CD14-positive monocyte (primary cell): Measurements from ENCODE around the gene TEAD1. TPM values are rescaled to one million over a fixed set of nuclear protein-coding genes. Genes with fewer than 3 reads are reported as not detected.

ENCODE experiments used
- DNase-seq, 3 donors: peaks; one replicate each; pipeline ENCODE4 v3.0.0-alpha.2; 2011 to 2022
- H2AFZ ChIP-seq: 2 replicates; pipeline ENCODE4 v1.6.0; 2012; ENCODE audit warnings: mild to moderate bottlenecking, low read depth, low read length, inconsistent platforms; ENCODE audit not compliant: insufficient read depth, poor library complexity, severe bottlenecking
- H3K27ac ChIP-seq, 2 donors: 1 replicate in 1 of 2; 2 replicates in 1 of 2; pipeline ENCODE4 v1.5.1; 2012 to 2013; ENCODE audit warnings: low read length in 2 of 2, control low read depth in 1 of 2, inconsistent platforms in 1 of 2, low read depth in 1 of 2, mild to moderate bottlenecking in 1 of 2
- H3K27me3 ChIP-seq, 2 donors: one replicate each; pipeline versions ENCODE4 v1.6.0 to v1.6.1; 2011 to 2013; ENCODE audit warnings: low read length in 2 of 2; ENCODE audit not compliant: control insufficient read depth in 2 of 2, insufficient read depth in 2 of 2
- H3K36me3 ChIP-seq, 2 donors: replicated peaks in 1 of 2; 1 replicate in 1 of 2; 2 replicates in 1 of 2; pipeline versions ENCODE4 v1.5.1 to v1.6.1; 2012 to 2013; ENCODE audit warnings: low read length in 2 of 2, control low read depth in 1 of 2, inconsistent platforms in 1 of 2, mild to moderate bottlenecking in 1 of 2; ENCODE audit not compliant: insufficient read depth in 2 of 2, control insufficient read depth in 1 of 2
- H3K4me1 ChIP-seq, 2 donors: 1 replicate in 1 of 2; 2 replicates in 1 of 2; pipeline versions ENCODE4 v1.5.1 to v1.6.1; 2012 to 2013; ENCODE audit warnings: low read length in 2 of 2, control low read depth in 1 of 2, inconsistent platforms in 1 of 2, mild to moderate bottlenecking in 1 of 2, moderate library complexity in 1 of 2; ENCODE audit not compliant: insufficient read depth in 2 of 2, control insufficient read depth in 1 of 2
- H3K4me2 ChIP-seq: replicated peaks from 2 replicates; pipeline ENCODE3; 2012; ENCODE audit warnings: low read length, moderate library complexity, mild to moderate bottlenecking; ENCODE audit not compliant: poor library complexity, severe bottlenecking; ENCODE audit errors: extremely low read depth
- H3K4me3 ChIP-seq, 3 experiments: fragments of 200-600 bp in 1 of 3; sonication (generic) in 1 of 3; replicated peaks in 1 of 3; 1 replicate in 2 of 3; 2 replicates in 1 of 3; pipeline ENCODE4 v1.5.1; 2011 to 2013; ENCODE audit warnings: low read length in 3 of 3, mild to moderate bottlenecking in 3 of 3, control low read depth in 2 of 3, low read depth in 2 of 3, inconsistent platforms in 1 of 3, moderate library complexity in 1 of 3
- H3K79me2 ChIP-seq: 2 replicates; pipeline ENCODE4 v1.6.0; 2012; ENCODE audit warnings: mild to moderate bottlenecking, control low read depth, inconsistent platforms, low read length, moderate library complexity; ENCODE audit not compliant: insufficient read depth
- H3K9ac ChIP-seq: 2 replicates; pipeline ENCODE4 v1.6.0; 2017; ENCODE audit warnings: low read length, mild to moderate bottlenecking; ENCODE audit not compliant: insufficient read depth, poor library complexity, severe bottlenecking
- H3K9me3 ChIP-seq, 2 donors: replicated peaks in 1 of 2; 1 replicate in 1 of 2; 2 replicates in 1 of 2; pipeline versions ENCODE4 v1.5.1 to v1.6.1; 2012 to 2013; ENCODE audit warnings: low read length in 2 of 2, control low read depth in 1 of 2; ENCODE audit not compliant: control insufficient read depth in 1 of 2, insufficient read depth in 1 of 2
- H4K20me1 ChIP-seq: 2 replicates; pipeline ENCODE4 v1.6.0; 2012; ENCODE audit warnings: mild to moderate bottlenecking, low read length, control low read depth, moderate library complexity; ENCODE audit not compliant: insufficient read depth
- H3K27ac Mint-ChIP-seq, 7 donors: one replicate each; pipeline ENCODE4 v1.8.0; 2020; ENCODE audit warnings: mild to moderate bottlenecking in 7 of 7, mixed read lengths in 7 of 7, moderate library complexity in 6 of 7, inconsistent platforms in 2 of 7
- H3K27me3 Mint-ChIP-seq, 3 donors: one replicate each; pipeline ENCODE4 v1.8.0; 2021 to 2022; ENCODE audit warnings: low read depth in 3 of 3, mild to moderate bottlenecking in 3 of 3, mixed read lengths in 3 of 3, moderate library complexity in 3 of 3, inconsistent platforms in 1 of 3
- H3K36me3 Mint-ChIP-seq, 2 donors: one replicate each; pipeline ENCODE4 v1.8.0; 2020; ENCODE audit warnings: mixed read lengths in 2 of 2, inconsistent platforms in 1 of 2, mild to moderate bottlenecking in 1 of 2
- H3K4me1 Mint-ChIP-seq: one replicate; pipeline ENCODE4 v1.8.0; 2020; ENCODE audit warnings: mild to moderate bottlenecking, mixed read lengths
- H3K4me3 Mint-ChIP-seq, 2 donors: one replicate each; pipeline ENCODE4 v1.8.0; 2020; ENCODE audit warnings: mild to moderate bottlenecking in 2 of 2, mixed read lengths in 2 of 2, moderate library complexity in 1 of 2
- H3K9me3 Mint-ChIP-seq, 7 donors: one replicate each; pipeline ENCODE4 v1.8.0; 2020 to 2022; ENCODE audit warnings: mixed read lengths in 7 of 7, mild to moderate bottlenecking in 6 of 7, moderate library complexity in 6 of 7, inconsistent platforms in 2 of 7
- CTCF ChIP-seq: fragments of 200-600 bp; IDR thresholded peaks from one replicate; pipeline ENCODE4 v1.8.0; 2022; ENCODE audit warnings: antibody characterized with exemption, mild to moderate bottlenecking
- WGBS: methylation state at CpG from one replicate; pipeline ENCODE4 v1.1.5; 2013; ENCODE audit warnings: missing lambda C conversion rate; ENCODE audit not compliant: insufficient coverage; 5-methylcytosine and 5-hydroxymethylcytosine counted together
- intact Hi-C, 2 donors: fragments of 100-400 bp; cut with micrococcal nuclease; formaldehyde crosslinking; loops; one replicate each; pipeline versions ENCODE4 v1.15.0 to v1.15.1; 2023
- polyA plus RNA-seq, 3 donors: library from polyadenylated mRNA; depleted of rRNA in 1 of 3; unstranded in 2 of 3; stranded (reverse) in 1 of 3; fragments of 300-500 nt in 2 of 3; fragments of >200 nt in 1 of 3; fragmentation: Illumina TruSeq in 2 of 3; gene quantifications; 1 replicate in 2 of 3; 2 replicates in 1 of 3; pipeline ENCODE4 v1.2.3, GENCODE V29; 2012 to 2021

The TEAD1 gene
- polyA plus RNA-seq, 3 donors: not detected

DNA sequence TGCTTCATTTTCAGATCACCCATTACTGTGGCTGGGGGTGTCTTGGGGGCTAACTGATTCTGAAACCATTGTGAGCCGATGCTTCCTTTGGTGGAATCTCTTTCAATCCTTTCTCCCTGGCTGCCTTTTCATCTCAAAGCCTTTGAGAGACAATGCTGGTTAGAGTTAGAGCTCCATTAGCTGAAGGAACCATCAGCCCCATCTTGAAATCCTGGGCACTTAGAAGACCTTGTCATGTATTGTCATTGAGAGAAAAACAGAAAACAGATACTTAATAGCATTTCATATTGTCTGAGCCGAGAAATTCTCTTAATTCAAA, 6.7 kb downstream of the TEAD1 start:
- no peaks in the 10 kb centered on the region for H3K79me2 ChIP-seq
- no peaks in the 10 kb centered on the region for H3K4me1 ChIP-seq
- no peak for DNase-seq
- H3K36me3 ChIP-seq: no peaks in the 10 kb centered on the region
- no peak overlapping the region for H3K9ac ChIP-seq
- Mint-ChIP-seq H3K27ac (no peak overlapping the region), H3K4me3 (peak overlapping the region in 1 of 2 donors; percentile 69), H3K27me3 (peaks cover 69 to 84% (median 74%) of the 10 kb centered on the region in 3 donors), H3K36me3 (no peaks in the 10 kb centered on the region), H3K9me3 (peaks cover 0 to 13% (median 5%) of the 10 kb centered on the region in 7 donors), H3K4me1 (peaks cover 4% of the 10 kb centered on the region)
- peaks cover 0 to 18% of the 10 kb centered on the region in 2 donors for H3K9me3 ChIP-seq
- H3K27me3 ChIP-seq: peaks cover 81% of the 10 kb centered on the region in 2 donors
- TF ChIP-seq CTCF: no peak
- intact Hi-C loops: no loop called here
- no peak overlapping the region for H3K4me3 ChIP-seq
- no peaks in the 10 kb centered on the region for H4K20me1 ChIP-seq
- H3K27ac ChIP-seq: no peak overlapping the region
- WGBS: no CpG with 5 or more reads among the region's 2 CpGs
- H2AFZ ChIP-seq: no peak overlapping the region
- H3K4me2 ChIP-seq: no peak overlapping the region

DNA sequence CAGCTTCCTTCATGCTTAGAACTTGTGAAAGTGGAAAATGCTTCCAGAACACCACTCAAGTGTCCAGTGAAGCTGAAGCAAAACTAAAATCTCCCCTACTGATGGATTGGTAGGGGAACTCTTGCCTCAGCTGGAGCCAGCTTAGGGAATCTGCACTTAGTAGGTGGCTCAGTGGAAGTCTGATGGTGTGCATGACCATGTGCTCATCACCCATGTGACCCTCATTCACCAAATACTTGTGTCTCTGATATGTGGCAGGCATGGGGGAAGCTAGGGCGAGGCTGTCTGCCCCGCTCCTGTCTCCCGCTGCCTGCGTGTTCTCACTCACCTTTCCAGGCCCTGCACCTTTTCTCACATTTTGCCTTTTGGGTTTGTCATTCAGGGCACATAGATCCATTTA, 7.2 kb downstream of the TEAD1 start:
- H3K9me3 Mint-ChIP-seq: peaks cover 0 to 13% (median 3%) of the 10 kb centered on the region in 7 donors
- no peak for TF ChIP-seq CTCF
- Histone ChIP-seq H3K4me2 (no peak overlapping the region), H3K9me3 (peaks cover 0 to 12% of the 10 kb centered on the region in 2 donors), H3K9ac (no peak overlapping the region), H3K36me3 (no peaks in the 10 kb centered on the region), H3K79me2 (no peaks in the 10 kb centered on the region), H4K20me1 (no peaks in the 10 kb centered on the region), H3K27me3 (peaks cover 75 to 78% of the 10 kb centered on the region in 2 donors), H2AFZ (no peak overlapping the region), H3K4me3 (no peak overlapping the region), H3K27ac (no peak overlapping the region), H3K4me1 (no peaks in the 10 kb centered on the region)
- 98% methylated on average over 4 of the region's 4 CpGs for WGBS
- DNase-seq: no peak
- H3K36me3 Mint-ChIP-seq: no peaks in the 10 kb centered on the region
- H3K4me1 Mint-ChIP-seq: peaks cover 4% of the 10 kb centered on the region
- intact Hi-C loops: no loop called here
- no peak overlapping the region for H3K27ac Mint-ChIP-seq
- peaks cover 64 to 84% (median 68%) of the 10 kb centered on the region in 3 donors for H3K27me3 Mint-ChIP-seq
- H3K4me3 Mint-ChIP-seq: peak overlapping the region in 1 of 2 donors; percentile 69
